ENCODE measurements around the gene DHDH. TPM values are rescaled to one million over a fixed set of nuclear protein-coding genes. Genes with fewer than 3 reads are reported as not detected.

DHDH gene
- total and polyA plus RNA-seq, 2 of the 13 experiments (the other 11 are each of a cell fraction or from before 2014, with no cell fraction given) = 0.13 to 0.91 TPM

DNA sequence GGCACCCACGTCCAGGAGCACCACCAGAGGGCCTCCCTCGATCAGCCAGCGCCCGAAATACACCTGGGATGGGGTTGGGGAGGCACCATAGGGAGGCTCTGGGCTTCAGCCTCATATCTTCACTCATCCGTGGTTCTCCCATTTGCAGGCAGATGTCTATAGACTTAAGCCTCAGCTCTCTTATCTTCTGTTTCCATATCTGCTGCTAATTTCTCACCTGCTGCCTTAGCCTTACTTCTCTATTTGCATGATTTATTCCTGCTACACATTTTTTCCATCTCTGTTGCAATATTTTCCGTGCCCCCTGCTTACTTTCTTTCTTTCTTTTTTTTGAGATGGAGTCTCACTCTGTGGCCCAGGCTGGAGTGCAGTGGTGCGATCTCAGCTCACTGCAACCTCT is 53.8 kb downstream of the DHDH start:
- Histone ChIP-seq H3K4me1 (ENCODE audit: insufficient read depth, low read length) (peaks cover 23% of the 10 kb centered on the region), H3K4me2 (ENCODE audit: low read depth, low read length) (no peak overlapping the region), H3K4me3 (replicated peaks in 1 of 3; ENCODE audit: insufficient read depth in 1 of 3, low read depth in 2 of 3, low read length in 3 of 3) (no peak overlapping the region), H3K9ac (ENCODE audit: insufficient read depth, low read depth, low read length) (no peak overlapping the region), H3K27me3 (ENCODE audit: control insufficient read depth in 1 of 2, insufficient read depth in 2 of 2, low read length in 2 of 2) (no peaks in the 10 kb centered on the region; a peak in 1 of 5 replicates), H3K9me3 (ENCODE audit: low read length) (no peaks in the 10 kb centered on the region), H4K20me1 (ENCODE audit: insufficient read depth, low read length) (no peaks in the 10 kb centered on the region), H3K36me3 (replicated peaks in 1 of 2; ENCODE audit: control insufficient read depth in 1 of 2, insufficient read depth in 2 of 2, low read length in 2 of 2) (peaks cover 13 to 49% of the 10 kb centered on the region in 2 experiments; a peak in 4 of 5 replicates), H2AFZ (ENCODE audit: low read length) (no peak overlapping the region), H3K27ac (ENCODE audit: extremely low read length, insufficient read depth, low read length) (no peak overlapping the region), H3K79me2 (ENCODE audit: insufficient read depth, low read length) (peaks cover 21% of the 10 kb centered on the region)
- over 99% methylated on average over 6 of the region's 7 CpGs for WGBS (ENCODE audit: low lambda C conversion rate)
- no peak for TF ChIP-seq SYNCRIP (IDR thresholded peaks at IDR 0.05; ENCODE audit: insufficient read depth, low read depth, low read length)
- no peak for TF ChIP-seq ZNF232 (CRISPR knock-in tag; IDR thresholded peaks at IDR 0.05; ENCODE audit: borderline replicate concordance)
- no peak for TF ChIP-seq TCF12 (IDR thresholded peaks at IDR 0.05)
- TF ChIP-seq TCF12 (CRISPR knock-in tag; IDR thresholded peaks at IDR 0.05) = no peak
- 0 out of 4 replicates have a peak, but pooled peaks of 1 of the 2 experiments have one; percentile 0 for TF ChIP-seq POLR2A (IDR thresholded peaks at IDR 0.05; ENCODE audit: insufficient read depth in 1 of 2, low read depth in 2 of 2, low read length in 2 of 2)
- TF ChIP-seq, protein P1, sequence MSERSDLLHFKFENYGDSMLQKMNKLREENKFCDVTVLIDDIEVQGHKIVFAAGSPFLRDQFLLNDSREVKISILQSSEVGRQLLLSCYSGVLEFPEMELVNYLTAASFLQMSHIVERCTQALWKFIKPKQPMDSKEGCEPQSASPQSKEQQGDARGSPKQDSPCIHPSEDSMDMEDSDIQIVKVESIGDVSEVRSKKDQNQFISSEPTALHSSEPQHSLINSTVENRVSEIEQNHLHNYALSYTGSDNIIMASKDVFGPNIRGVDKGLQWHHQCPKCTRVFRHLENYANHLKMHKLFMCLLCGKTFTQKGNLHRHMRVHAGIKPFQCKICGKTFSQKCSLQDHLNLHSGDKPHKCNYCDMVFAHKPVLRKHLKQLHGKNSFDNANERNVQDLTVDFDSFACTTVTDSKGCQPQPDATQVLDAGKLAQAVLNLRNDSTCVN (CRISPR knock-in tag; IDR thresholded peaks at IDR 0.05; ENCODE audit: borderline replicate concordance) = no peak
- no peak for TF ChIP-seq REL (CRISPR knock-in tag; conservative IDR thresholded peaks at IDR 0.05)
- no peak for TF ChIP-seq ZNF546 (CRISPR knock-in tag; conservative IDR thresholded peaks at IDR 0.05)
- TF ChIP-seq, protein P2, sequence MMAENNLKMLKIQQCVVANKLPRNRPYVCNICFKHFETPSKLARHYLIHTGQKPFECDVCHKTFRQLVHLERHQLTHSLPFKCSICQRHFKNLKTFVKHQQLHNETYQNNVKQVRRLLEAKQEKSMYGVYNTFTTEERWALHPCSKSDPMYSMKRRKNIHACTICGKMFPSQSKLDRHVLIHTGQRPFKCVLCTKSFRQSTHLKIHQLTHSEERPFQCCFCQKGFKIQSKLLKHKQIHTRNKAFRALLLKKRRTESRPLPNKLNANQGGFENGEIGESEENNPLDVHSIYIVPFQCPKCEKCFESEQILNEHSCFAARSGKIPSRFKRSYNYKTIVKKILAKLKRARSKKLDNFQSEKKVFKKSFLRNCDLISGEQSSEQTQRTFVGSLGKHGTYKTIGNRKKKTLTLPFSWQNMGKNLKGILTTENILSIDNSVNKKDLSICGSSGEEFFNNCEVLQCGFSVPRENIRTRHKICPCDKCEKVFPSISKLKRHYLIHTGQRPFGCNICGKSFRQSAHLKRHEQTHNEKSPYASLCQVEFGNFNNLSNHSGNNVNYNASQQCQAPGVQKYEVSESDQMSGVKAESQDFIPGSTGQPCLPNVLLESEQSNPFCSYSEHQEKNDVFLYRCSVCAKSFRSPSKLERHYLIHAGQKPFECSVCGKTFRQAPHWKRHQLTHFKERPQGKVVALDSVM (CRISPR knock-in tag; IDR thresholded peaks at IDR 0.05) = no peak
- no peak for TF ChIP-seq ISL2 (CRISPR knock-in tag; IDR thresholded peaks at IDR 0.05)
- TF ChIP-seq CBX2 (IDR thresholded peaks at IDR 0.05; ENCODE audit: low read depth, low read length) = no peak
- TF ChIP-seq CBX2 (CRISPR knock-in tag; IDR thresholded peaks at IDR 0.05; ENCODE audit: low read depth) = no peak
- TF ChIP-seq ZEB1 (IDR thresholded peaks at IDR 0.05; ENCODE audit: insufficient replicate concordance, low read depth) = no peak
- TF ChIP-seq ZSCAN9 (CRISPR knock-in tag; IDR thresholded peaks at IDR 0.05; ENCODE audit: borderline replicate concordance) = no peak
- TF ChIP-seq ZNF17 (CRISPR knock-in tag; IDR thresholded peaks at IDR 0.05) = no peak
- 0 out of 2 replicates have a peak, but pooled peaks have one; percentile 34 for TF ChIP-seq RBFOX2 (IDR thresholded peaks at IDR 0.05; ENCODE audit: low read depth, low read length)
- TF ChIP-seq, protein P3, sequence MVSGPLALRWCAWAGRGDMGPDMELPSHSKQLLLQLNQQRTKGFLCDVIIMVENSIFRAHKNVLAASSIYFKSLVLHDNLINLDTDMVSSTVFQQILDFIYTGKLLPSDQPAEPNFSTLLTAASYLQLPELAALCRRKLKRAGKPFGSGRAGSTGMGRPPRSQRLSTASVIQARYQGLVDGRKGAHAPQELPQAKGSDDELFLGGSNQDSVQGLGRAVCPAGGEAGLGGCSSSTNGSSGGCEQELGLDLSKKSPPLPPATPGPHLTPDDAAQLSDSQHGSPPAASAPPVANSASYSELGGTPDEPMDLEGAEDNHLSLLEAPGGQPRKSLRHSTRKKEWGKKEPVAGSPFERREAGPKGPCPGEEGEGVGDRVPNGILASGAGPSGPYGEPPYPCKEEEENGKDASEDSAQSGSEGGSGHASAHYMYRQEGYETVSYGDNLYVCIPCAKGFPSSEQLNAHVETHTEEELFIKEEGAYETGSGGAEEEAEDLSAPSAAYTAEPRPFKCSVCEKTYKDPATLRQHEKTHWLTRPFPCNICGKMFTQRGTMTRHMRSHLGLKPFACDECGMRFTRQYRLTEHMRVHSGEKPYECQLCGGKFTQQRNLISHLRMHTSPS (CRISPR knock-in tag; IDR thresholded peaks at IDR 0.05; ENCODE audit: low read depth) = no peak
- peak; percentile 23 for TF ChIP-seq AGO2 (optimal IDR thresholded peaks at IDR 0.05; ENCODE audit: low read depth, low read length)
- no TSS peak for BruUV-seq (replicated peaks)
- intact Hi-C loops (cut with micrococcal nuclease; ENCODE audit: unreplicated experiment) (no loop called here), in situ Hi-C loops (cut with HindIII; ENCODE audit: extremely low pct_ligation_motif_present, low pct_unique_long_range_greater_than_20kb) (no loop called here)
- ATAC-seq = no peak
- CTCF ChIA-PET (ENCODE audit: low intra/inter-chr PET ratio, low total read pairs) = no interaction called here
- FAIRE-seq = no peak
- DNase-seq (ENCODE audit: low spot score) = no peak
- POLR2A ChIA-PET = no interaction called here
